GM18870 (cell line): ENCODE results near the gene VGLL3.
"Not testable (repeated sequence)": the region's sequence is repeated elsewhere in the genome, so short reads cannot be mapped to it uniquely, and the experiment has no call there.

Experiments
- ATAC-seq: cut with Tn5 transposase; IDR thresholded peaks from one replicate; pipeline ENCODE4 v1.9.1; 2021; ENCODE audit warnings: moderate library complexity; ENCODE audit not compliant: unreplicated experiment

VGLL3 gene

GRCh38 chr3:86990012-86990733 is 776 bp downstream of the VGLL3 start:
- no peak for ATAC-seq

GRCh38 chr3:86989611-86990010 is 1.3 kb downstream of the VGLL3 start:
- no peak for ATAC-seq

GRCh38 chr3:86989006-86989405 is 1.9 kb downstream of the VGLL3 start:
- no peak for ATAC-seq

- ATAC-seq, result no peak
Observed at GRCh38 chr3:86988235-86988634, 2.7 kb downstream of the VGLL3 start.

GRCh38 chr3:86987421-86987715 is 3.6 kb downstream of the VGLL3 start:
- no peak for ATAC-seq

- ATAC-seq, result no peak
Observed at GRCh38 chr3:86986671-86987420, 4.1 kb downstream of the VGLL3 start.

GRCh38 chr3:86985181-86985826 is 5.6 kb downstream of the VGLL3 start:
- no peak for ATAC-seq

GRCh38 chr3:86984271-86984670 is 6.7 kb downstream of the VGLL3 start:
- no peak for ATAC-seq

- ATAC-seq, result no peak
Observed at GRCh38 chr3:86982883-86983282, 8.1 kb downstream of the VGLL3 start.

GRCh38 chr3:86978111-86978551 is 12.8 kb downstream of the VGLL3 start:
- no peak for ATAC-seq

GRCh38 chr3:86976219-86976618 is 14.7 kb downstream of the VGLL3 start:
- no peak for ATAC-seq

- not testable (repeated sequence) for ATAC-seq
Observed at GRCh38 chr3:86974177-86974576, 16.8 kb downstream of the VGLL3 start.

- ATAC-seq, result no peak
Observed at GRCh38 chr3:86973440-86973839, 17.5 kb downstream of the VGLL3 start.

GRCh38 chr3:86969500-86970189 is 21.3 kb downstream of the VGLL3 start:
- peak; percentile 48 for ATAC-seq

- ATAC-seq, result no peak
Observed at GRCh38 chr3:86968244-86968932, 22.6 kb downstream of the VGLL3 start.

GRCh38 chr3:86967062-86967461 is 23.9 kb downstream of the VGLL3 start:
- no peak for ATAC-seq

- no peak for ATAC-seq
Observed at GRCh38 chr3:86965166-86965565, 25.8 kb downstream of the VGLL3 start.

GRCh38 chr3:86963611-86964010 is 27.3 kb downstream of the VGLL3 start:
- ATAC-seq, result no peak

GRCh38 chr3:86961297-86961696 is 29.7 kb downstream of the VGLL3 start:
- no peak for ATAC-seq

GRCh38 chr3:86960550-86960949 is 30.4 kb downstream of the VGLL3 start:
- no peak for ATAC-seq

- no peak for ATAC-seq
Observed at GRCh38 chr3:86958534-86958933, 32.4 kb downstream of the VGLL3 start.
